HepG2 (cell line): ENCODE data around the gene SH3BGRL2. TPM values are rescaled to one million over a fixed set of nuclear protein-coding genes. Genes with fewer than 3 reads are reported as not detected.

Experiments used
- ARID4A ChIP-seq: sonication (generic); formaldehyde crosslinking; IDR thresholded peaks from 2 replicates; pipeline ENCODE4 v1.5.0; 2020; ENCODE audit warnings: mild to moderate bottlenecking, missing genetic modification reagents, borderline replicate concordance
- ATF4 ChIP-seq, 2 experiments: fragments of 450-650 bp in 1 of 2; sonication (generic) in 1 of 2; formaldehyde crosslinking; IDR thresholded peaks; 2 replicates each; pipeline versions ENCODE4 v1.5.0 to v1.8.0; 2020 to 2022; ENCODE audit warnings: mild to moderate bottlenecking in 1 of 2, missing genetic modification reagents in 1 of 2
- CHCHD3 ChIP-seq: sonication (generic); formaldehyde crosslinking; IDR thresholded peaks from 2 replicates; pipeline ENCODE4 v1.8.0; 2022; ENCODE audit warnings: mild to moderate bottlenecking, missing genetic modification reagents, moderate library complexity
- CREM ChIP-seq, 2 experiments: sonication (generic) in 1 of 2; formaldehyde crosslinking in 1 of 2; IDR thresholded peaks; 2 replicates each; pipeline versions ENCODE4 v1.4.0 to v1.6.1; 2016 to 2020; ENCODE audit warnings: antibody characterized with exemption in 1 of 2, mild to moderate bottlenecking in 1 of 2, missing genetic modification reagents in 1 of 2
- GABPB1 ChIP-seq: IDR thresholded peaks from 2 replicates; pipeline ENCODE4 v1.6.1; 2016; ENCODE audit warnings: mild to moderate bottlenecking, missing genetic modification reagents, moderate library complexity, missing compliant biosample characterization
- MIXL1 ChIP-seq: IDR thresholded peaks from 2 replicates; pipeline ENCODE4 v1.6.1; 2016
- RCOR2 ChIP-seq: IDR thresholded peaks from 2 replicates; pipeline ENCODE4 v1.6.1; 2016; ENCODE audit warnings: missing biosample characterization, missing genetic modification reagents
- TBL1XR1 ChIP-seq: fragments of 150-350 bp; IDR thresholded peaks from 2 replicates; pipeline ENCODE4 v1.6.1; 2014; ENCODE audit warnings: borderline replicate concordance, low read length; ENCODE audit not compliant: partially characterized antibody
- THAP11 ChIP-seq: IDR thresholded peaks from 2 replicates; pipeline ENCODE4 v1.6.1; 2016; ENCODE audit warnings: missing biosample characterization, missing genetic modification reagents
- ZBTB21 ChIP-seq: sonication (generic); formaldehyde crosslinking; IDR thresholded peaks from 2 replicates; pipeline ENCODE4 v1.4.0; 2020; ENCODE audit warnings: missing genetic modification reagents
- ZC3H4 ChIP-seq: sonication (generic); formaldehyde crosslinking; IDR thresholded peaks from 2 replicates; pipeline ENCODE4 v1.4.0; 2020; ENCODE audit warnings: missing genetic modification reagents, borderline replicate concordance
- ZNF331 ChIP-seq: sonication (generic); formaldehyde crosslinking; IDR thresholded peaks from 2 replicates; pipeline ENCODE4 v1.4.0; 2020; ENCODE audit warnings: missing genetic modification reagents
- ZNF552 ChIP-seq: sonication (generic); formaldehyde crosslinking; IDR thresholded peaks from 2 replicates; pipeline ENCODE4 v1.9.0; 2022; ENCODE audit warnings: missing genetic modification reagents, mild to moderate bottlenecking, borderline replicate concordance
- ZNF614 ChIP-seq: IDR thresholded peaks from 2 replicates; pipeline ENCODE4 v1.6.1; 2018; ENCODE audit warnings: missing biosample characterization, missing genetic modification reagents, inconsistent platforms, borderline replicate concordance
- polyA plus RNA-seq, 8 experiments: library from polyadenylated mRNA; depleted of rRNA in 3 of 8; stranded (reverse) in 7 of 8; unstranded in 1 of 8; fragments of >200 nt; fragmentation: Illumina TruSeq in 4 of 8; extraction: Trizol in 4 of 8; gene quantifications; 2 replicates each; pipeline versions ENCODE4 v1.2.1 to v1.2.3, GENCODE V29; 2011 to 2016; ENCODE audit warnings: low read depth in 4 of 8, missing spikeins in 1 of 8, mixed read lengths in 1 of 8; ENCODE audit not compliant: insufficient read depth in 1 of 8
- total RNA-seq, 5 experiments: library from RNA; depleted of rRNA; stranded (reverse); fragments of >200 nt; fragmentation: Illumina TruSeq; extraction: Trizol; gene quantifications; 2 replicates each; pipeline ENCODE4 v1.2.3, GENCODE V29; 2016; ENCODE audit warnings: low read depth in 1 of 5
- TF ChIP-seq, protein P1 (sequence below): sonication (generic); formaldehyde crosslinking; IDR thresholded peaks from 2 replicates; pipeline ENCODE4 v1.5.1; 2020; ENCODE audit warnings: mild to moderate bottlenecking, missing genetic modification reagents, borderline replicate concordance
- TF ChIP-seq, protein P2 (sequence below): sonication (generic); formaldehyde crosslinking; IDR thresholded peaks from 2 replicates; pipeline ENCODE4 v1.8.1; 2023; ENCODE audit warnings: mild to moderate bottlenecking, moderate library complexity, missing genetic modification reagents
- TF ChIP-seq, protein P3 (sequence below): sonication (generic); formaldehyde crosslinking; conservative IDR thresholded peaks from 2 replicates; pipeline ENCODE4 v1.4.0; 2020; ENCODE audit warnings: missing genetic modification reagents
- TF ChIP-seq, protein P4 (sequence below): sonication (generic); formaldehyde crosslinking; IDR thresholded peaks from 2 replicates; pipeline ENCODE4 v1.4.0; 2020; ENCODE audit warnings: mild to moderate bottlenecking, missing genetic modification reagents

The SH3BGRL2 gene
- total and polyA plus RNA-seq, 2 of the 13 experiments (the other 11 are each of a cell fraction or from before 2014, with no cell fraction given) = 10.9 to 28.8 TPM

- TF ChIP-seq ARID4A (CRISPR knock-in tag) (peak; percentile 33; the same call in 1 of the 2 replicates), ATF4 (CRISPR knock-in tag; IDR thresholded peaks at IDR 0.05) (0 out of 4 replicates have a peak, but pooled peaks of 1 of the 2 experiments have one; percentile 21), CHCHD3 (CRISPR knock-in tag) (no peak), GABPB1 (no peak), THAP11 (peak; percentile 59), ZC3H4 (no peak), TBL1XR1 (no peak), CREM (IDR thresholded peaks at IDR 0.05) (peak; percentile 39; the same call in 1 of the 2 replicates), CREM (CRISPR knock-in tag; IDR thresholded peaks at IDR 0.05) (no peak), MIXL1 (CRISPR knock-in tag) (peak; percentile 85), ZBTB21 (no peak), RCOR2 (CRISPR knock-in tag) (peak; percentile 44; the same call in 1 of the 2 replicates), ZNF614 (CRISPR knock-in tag) (peak; percentile 92), ZNF331 (CRISPR knock-in tag) (peak; percentile 74), ZNF552 (CRISPR knock-in tag) (no peak)
- TF ChIP-seq, protein P1, sequence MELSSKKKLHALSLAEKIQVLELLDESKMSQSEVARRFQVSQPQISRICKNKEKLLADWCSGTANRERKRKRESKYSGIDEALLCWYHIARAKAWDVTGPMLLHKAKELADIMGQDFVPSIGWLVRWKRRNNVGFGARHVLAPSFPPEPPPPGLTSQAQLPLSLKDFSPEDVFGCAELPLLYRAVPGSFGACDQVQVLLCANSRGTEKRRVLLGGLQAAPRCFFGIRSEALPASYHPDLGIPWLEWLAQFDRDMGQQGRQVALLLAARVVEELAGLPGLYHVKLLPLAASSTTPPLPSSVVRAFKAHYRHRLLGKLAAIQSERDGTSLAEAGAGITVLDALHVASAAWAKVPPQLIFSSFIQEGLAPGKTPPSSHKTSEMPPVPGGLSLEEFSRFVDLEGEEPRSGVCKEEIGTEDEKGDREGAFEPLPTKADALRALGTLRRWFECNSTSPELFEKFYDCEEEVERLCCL = no peak
- TF ChIP-seq, protein P2, sequence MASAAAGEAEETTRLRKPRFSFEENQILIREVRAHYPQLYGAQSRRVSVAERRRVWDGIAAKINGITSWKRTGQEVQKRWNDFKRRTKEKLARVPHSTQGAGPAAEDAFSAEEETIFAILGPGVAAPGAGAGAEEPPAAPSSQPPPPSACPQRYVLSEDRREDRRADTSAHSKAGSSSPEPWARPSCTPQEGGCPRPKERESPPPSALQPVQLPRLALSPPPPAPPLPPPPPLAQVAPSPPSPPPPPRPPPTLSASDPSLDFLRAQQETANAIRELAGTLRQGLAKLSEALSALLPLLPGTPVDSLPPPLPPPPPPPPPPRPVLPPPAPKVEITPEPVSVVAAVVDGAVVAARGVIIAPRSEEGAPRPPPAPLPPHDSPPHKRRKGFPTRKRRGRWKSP = no peak
- TF ChIP-seq, protein P3, sequence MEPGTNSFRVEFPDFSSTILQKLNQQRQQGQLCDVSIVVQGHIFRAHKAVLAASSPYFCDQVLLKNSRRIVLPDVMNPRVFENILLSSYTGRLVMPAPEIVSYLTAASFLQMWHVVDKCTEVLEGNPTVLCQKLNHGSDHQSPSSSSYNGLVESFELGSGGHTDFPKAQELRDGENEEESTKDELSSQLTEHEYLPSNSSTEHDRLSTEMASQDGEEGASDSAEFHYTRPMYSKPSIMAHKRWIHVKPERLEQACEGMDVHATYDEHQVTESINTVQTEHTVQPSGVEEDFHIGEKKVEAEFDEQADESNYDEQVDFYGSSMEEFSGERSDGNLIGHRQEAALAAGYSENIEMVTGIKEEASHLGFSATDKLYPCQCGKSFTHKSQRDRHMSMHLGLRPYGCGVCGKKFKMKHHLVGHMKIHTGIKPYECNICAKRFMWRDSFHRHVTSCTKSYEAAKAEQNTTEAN (CRISPR knock-in tag) = 0 out of 2 replicates have a peak, but pooled peaks have one; percentile 33
- TF ChIP-seq, protein P4, sequence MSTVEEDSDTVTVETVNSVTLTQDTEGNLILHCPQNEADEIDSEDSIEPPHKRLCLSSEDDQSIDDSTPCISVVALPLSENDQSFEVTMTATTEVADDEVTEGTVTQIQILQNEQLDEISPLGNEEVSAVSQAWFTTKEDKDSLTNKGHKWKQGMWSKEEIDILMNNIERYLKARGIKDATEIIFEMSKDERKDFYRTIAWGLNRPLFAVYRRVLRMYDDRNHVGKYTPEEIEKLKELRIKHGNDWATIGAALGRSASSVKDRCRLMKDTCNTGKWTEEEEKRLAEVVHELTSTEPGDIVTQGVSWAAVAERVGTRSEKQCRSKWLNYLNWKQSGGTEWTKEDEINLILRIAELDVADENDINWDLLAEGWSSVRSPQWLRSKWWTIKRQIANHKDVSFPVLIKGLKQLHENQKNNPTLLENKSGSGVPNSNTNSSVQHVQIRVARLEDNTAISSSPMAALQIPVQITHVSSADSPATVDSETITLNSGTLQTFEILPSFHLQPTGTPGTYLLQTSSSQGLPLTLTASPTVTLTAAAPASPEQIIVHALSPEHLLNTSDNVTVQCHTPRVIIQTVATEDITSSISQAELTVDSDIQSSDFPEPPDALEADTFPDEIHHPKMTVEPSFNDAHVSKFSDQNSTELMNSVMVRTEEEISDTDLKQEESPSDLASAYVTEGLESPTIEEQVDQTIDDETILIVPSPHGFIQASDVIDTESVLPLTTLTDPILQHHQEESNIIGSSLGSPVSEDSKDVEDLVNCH (CRISPR knock-in tag) = no peak
Observed at GRCh38 chr6:79604583-79605037, 26.5 kb upstream of the SH3BGRL2 start (continued).
